K562 (cell line): Measurements from ENCODE around the gene IL15. TPM values are rescaled to one million over a fixed set of nuclear protein-coding genes. Genes with fewer than 3 reads are reported as not detected.

Experiments
- ATAC-seq: fragments of 200-7000 bp; cut with Tn5 transposase; 3 replicates; pipeline ENCODE4 v1.9.1; 2020; ENCODE audit warnings: moderate library complexity
- BruUV-seq: library from RNA; stranded (reverse); fragments of 400-500 nt; replicated peaks from 2 replicates; lab custom pipeline; 2021; lab: Mats Ljungman, UMichigan
- CTCF ChIA-PET: fragments of 300-600 bp; formaldehyde crosslinking; extraction: SDS; loops from one replicate; lab custom pipeline; 2021; ENCODE audit warnings: low intra/inter-chr PET ratio; lab: Yijun Ruan, JAX
- POLR2A ChIA-PET: fragments of 300-600, 350-650 bp; sonication (Branson Sonifier 250); formaldehyde crosslinking; extraction: SDS; loops from one replicate; lab custom pipeline; 2021; ENCODE audit warnings: antibody characterized with exemption, inconsistent platforms; lab: Yijun Ruan, JAX
- DNase-seq, 4 experiments: peaks; one replicate each; pipeline versions ENCODE4 v3.0.0 to v3.0.0-alpha.2; 2011 to 2018; ENCODE audit warnings: low spot score in 3 of 4, mixed read lengths in 3 of 4; ENCODE audit errors: extremely low read depth in 1 of 4
- FAIRE-seq: peaks from 2 replicates; lab custom pipeline; 2011; peaks lifted over from hg19 to GRCh38; lab: Jason Lieb, UNC
- H2AFZ ChIP-seq: 2 replicates; pipeline ENCODE4 v1.6.0; 2011; ENCODE audit warnings: low read depth, low read length, control low read depth, inconsistent platforms
- H3K27ac ChIP-seq: fragments of 200-600 bp; 3 replicates; pipeline ENCODE4 v1.8.0; 2011; ENCODE audit warnings: low read depth, mild to moderate bottlenecking, control low read depth, inconsistent platforms, low read length, moderate library complexity, mixed read lengths; ENCODE audit errors: extremely low read depth
- H3K27me3 ChIP-seq, 2 experiments: fragments of 300-600 bp in 1 of 2; 2 replicates in 1 of 2; 3 replicates in 1 of 2; pipeline versions ENCODE4 v1.6.0 to v1.8.0; 2011; ENCODE audit warnings: inconsistent platforms in 2 of 2, low read length in 2 of 2, mild to moderate bottlenecking in 1 of 2, mixed read lengths in 1 of 2, moderate library complexity in 1 of 2; ENCODE audit not compliant: control insufficient read depth in 2 of 2, insufficient read depth in 2 of 2
- H3K36me3 ChIP-seq: fragments of 300-600 bp; 3 replicates; pipeline ENCODE4 v1.8.0; 2011; ENCODE audit warnings: mild to moderate bottlenecking, low read length, inconsistent platforms; ENCODE audit not compliant: control insufficient read depth, insufficient read depth
- H3K4me1 ChIP-seq, 2 experiments: fragments of 200-600 bp in 1 of 2; replicated peaks in 1 of 2; 2 replicates in 1 of 2; 3 replicates in 1 of 2; pipeline versions ENCODE4 v1.5.1 to v1.8.0; 2011; ENCODE audit warnings: inconsistent platforms in 2 of 2, low read length in 2 of 2, mild to moderate bottlenecking in 1 of 2, mixed read lengths in 1 of 2, moderate library complexity in 1 of 2; ENCODE audit not compliant: control insufficient read depth in 2 of 2, insufficient read depth in 2 of 2
- H3K4me2 ChIP-seq: 2 replicates; pipeline ENCODE4 v1.6.1; 2011; ENCODE audit warnings: low read length, control low read depth, inconsistent platforms, mixed read lengths; ENCODE audit not compliant: insufficient read depth
- H3K4me3 ChIP-seq: fragments of 200-600 bp; sonication (generic), shearing (Covaris generic); 2 replicates; pipeline ENCODE4 v1.5.1; 2016; ENCODE audit warnings: control low read depth, inconsistent platforms
- H3K79me2 ChIP-seq: fragments of 200-600 bp; 3 replicates; pipeline ENCODE4 v1.8.0; 2011; ENCODE audit warnings: low read length, inconsistent platforms; ENCODE audit not compliant: control insufficient read depth, insufficient read depth
- H3K9ac ChIP-seq, 2 experiments: 2 replicates each; pipeline versions ENCODE4 v1.6.0 to v1.6.1; 2011; ENCODE audit warnings: low read depth in 2 of 2, low read length in 2 of 2, control low read depth in 1 of 2, inconsistent platforms in 1 of 2, mild to moderate bottlenecking in 1 of 2, mixed read lengths in 1 of 2; ENCODE audit not compliant: insufficient read depth in 1 of 2
- H3K9me1 ChIP-seq: one replicate; pipeline ENCODE4 v1.6.0; 2011; ENCODE audit warnings: inconsistent platforms, mild to moderate bottlenecking, low read length, moderate library complexity; ENCODE audit not compliant: control insufficient read depth, insufficient read depth
- H3K9me3 ChIP-seq: replicated peaks from 2 replicates; pipeline ENCODE4 v1.5.1; 2011; ENCODE audit warnings: low read depth, low read length, inconsistent platforms; ENCODE audit not compliant: control insufficient read depth, insufficient read depth
- H4K20me1 ChIP-seq: replicated peaks from 2 replicates; pipeline ENCODE4 v1.6.1; 2011; ENCODE audit warnings: low read length, inconsistent platforms, mixed read lengths; ENCODE audit not compliant: control insufficient read depth, insufficient read depth
- CEBPB ChIP-seq: fragments of 450-650 bp; IDR thresholded peaks from 2 replicates; pipeline ENCODE4 v1.6.1; 2016; ENCODE audit warnings: missing genetic modification characterization, missing compliant biosample characterization
- CLOCK ChIP-seq: fragments of 250-450 bp; sonication (Bioruptor Pico); IDR thresholded peaks from 2 replicates; pipeline ENCODE4 v1.4.0; 2020; ENCODE audit warnings: mild to moderate bottlenecking, moderate library complexity, borderline replicate concordance
- WGBS: fragments of 100-300 bp; shearing (Covaris generic); methylation state at CpG from one replicate; pipeline ENCODE4 v1.1.6; 2016; ENCODE audit warnings: low coverage, mixed read lengths; ENCODE audit not compliant: insufficient coverage; ENCODE audit errors: missing lambda C conversion rate; 5-methylcytosine and 5-hydroxymethylcytosine counted together
- in situ Hi-C: fragments of 300-500 bp; cut with MboI; formaldehyde crosslinking; loops from 4 replicates; pipeline ENCODE4 v1.15.0; 2018; ENCODE audit warnings: inconsistent platforms, mixed read lengths
- intact Hi-C: fragments of 100-400 bp; cut with micrococcal nuclease; formaldehyde crosslinking; loops from 2 replicates; pipeline ENCODE4 v1.14.2; 2022
- polyA plus RNA-seq, 8 experiments: library from polyadenylated mRNA; depleted of rRNA in 4 of 8; stranded (reverse) in 5 of 8; unstranded in 3 of 8; fragments of >200 nt; fragmentation: Nextera tagmentation in 2 of 8; fragmentation: Illumina TruSeq in 1 of 8; extraction: Ambion mirVana in 2 of 8; extraction: Trizol in 1 of 8; gene quantifications; 2 replicates each; pipeline versions ENCODE4 v1.2.1 to v1.2.3, GENCODE V29; 2011 to 2014; ENCODE audit warnings: inconsistent platforms in 1 of 8, missing spikeins in 1 of 8
- total RNA-seq, 7 experiments: library from RNA; depleted of rRNA in 6 of 7; stranded (reverse); fragments of >200 nt in 6 of 7; fragmentation: Illumina TruSeq in 2 of 7; extraction: Trizol in 2 of 7; gene quantifications; 2 replicates each; pipeline versions ENCODE4 v1.2.1 to v1.2.3, GENCODE V29; 2011 to 2021; ENCODE audit warnings: low replicate concordance in 1 of 7

The IL15 gene
- total and polyA plus RNA-seq, 9 of the 15 experiments (the other 6 are each of a cell fraction or from before 2014, with no cell fraction given): 0.13 to 0.50 (median 0.34) TPM

- CTCF ChIA-PET: no interaction called here
These were observed 120.9 kb downstream of the IL15 start for GRCh38 chr4:141757287-141757686.

More at GRCh38 chr4:141757287-141757686, 120.9 kb downstream of the IL15 start:
- Histone ChIP-seq H3K27ac (no peak overlapping the region), H3K36me3 (no peaks in the 10 kb centered on the region), H3K4me2 (no peak overlapping the region), H4K20me1 (no peaks in the 10 kb centered on the region), H2AFZ (no peak overlapping the region), H3K4me1 (no peaks in the 10 kb centered on the region), H3K9ac (no peak overlapping the region), H3K79me2 (no peaks in the 10 kb centered on the region), H3K4me3 (no peak overlapping the region), H3K9me1 (no peaks in the 10 kb centered on the region), H3K9me3 (no peaks in the 10 kb centered on the region), H3K27me3 (no peaks in the 10 kb centered on the region)
- no TSS peak for BruUV-seq
- no peak for TF ChIP-seq CLOCK
- TF ChIP-seq CEBPB (tag): 0 out of 2 replicates have a peak, but pooled peaks have one; percentile 13
- POLR2A ChIA-PET: no interaction called here
- in situ Hi-C loops: no loop called here
- FAIRE-seq (no peak), ATAC-seq (no peak), DNase-seq (no peak)
- intact Hi-C loops: no loop called here
- WGBS: 0% methylated on average over 2 of the region's 2 CpGs
